MCF 10A (cell line): ENCODE data around the gene KATNAL2. TPM values are rescaled to one million over a fixed set of nuclear protein-coding genes. Genes with fewer than 3 reads are reported as not detected.

Experiments
- BruUV-seq: library from RNA; stranded (reverse); fragments of 400-500 nt; replicated peaks from 2 replicates; lab custom pipeline; 2021; lab: Mats Ljungman, UMichigan
- CTCF ChIA-PET: fragments of 300-600 bp; sonication (Branson Sonifier 250); formaldehyde crosslinking; extraction: SDS; loops from one replicate; lab custom pipeline; 2021; ENCODE audit warnings: antibody characterized with exemption, inconsistent platforms; lab: Yijun Ruan, JAX
- POLR2A ChIA-PET: fragments of 300-600, 350-650 bp; sonication (Branson Sonifier 250); formaldehyde crosslinking; extraction: SDS; loops from one replicate; lab custom pipeline; 2020; ENCODE audit warnings: antibody characterized with exemption, inconsistent platforms; lab: Yijun Ruan, JAX
- DNase-seq: peaks from one replicate; pipeline ENCODE4 v3.0.0-alpha.2; 2018; ENCODE audit not compliant: unreplicated experiment
- H3K27ac Mint-ChIP-seq: one replicate; pipeline ENCODE4 v1.8.0; 2022; ENCODE audit warnings: mild to moderate bottlenecking, low read depth, mixed read lengths; ENCODE audit not compliant: unreplicated experiment
- H3K27me3 Mint-ChIP-seq: one replicate; pipeline ENCODE4 v1.8.0; 2022; ENCODE audit warnings: mixed read lengths; ENCODE audit not compliant: insufficient read depth, unreplicated experiment
- H3K36me3 Mint-ChIP-seq: one replicate; pipeline ENCODE4 v1.8.0; 2022; ENCODE audit warnings: mild to moderate bottlenecking, moderate library complexity, mixed read lengths; ENCODE audit not compliant: insufficient read depth, unreplicated experiment
- H3K4me1 Mint-ChIP-seq: one replicate; pipeline ENCODE4 v1.8.0; 2022; ENCODE audit warnings: mixed read lengths; ENCODE audit not compliant: insufficient read depth, unreplicated experiment
- H3K4me3 Mint-ChIP-seq: one replicate; pipeline ENCODE4 v1.8.0; 2022; ENCODE audit warnings: mild to moderate bottlenecking, moderate library complexity, mixed read lengths; ENCODE audit not compliant: unreplicated experiment
- H3K9me3 Mint-ChIP-seq: one replicate; pipeline ENCODE4 v1.8.0; 2022; ENCODE audit warnings: mixed read lengths; ENCODE audit not compliant: unreplicated experiment
- CTCF ChIP-seq: fragments of 200-600 bp; IDR thresholded peaks from one replicate; pipeline ENCODE4 v1.8.0; 2022; ENCODE audit warnings: antibody characterized with exemption, mild to moderate bottlenecking; ENCODE audit not compliant: unreplicated experiment
- intact Hi-C: fragments of 100-400 bp; cut with micrococcal nuclease; formaldehyde crosslinking; loops from 2 replicates; pipeline ENCODE4 v1.14.1; 2022
- total RNA-seq: library from RNA; stranded (reverse); gene quantifications from 2 replicates; pipeline ENCODE4 v1.2.3, GENCODE V29; 2022

KATNAL2 gene
- total RNA-seq, 1 experiment from 2014 or later, result 2.1 TPM

- no peak overlapping the region for H3K27ac Mint-ChIP-seq
These were observed 178.4 kb downstream of the KATNAL2 start for GRCh38 chr18:47095810-47096209.

GRCh38 chr18:47100212-47100831 lies 182.9 kb downstream of the KATNAL2 start:
- Mint-ChIP-seq H3K27me3 (no peaks in the 10 kb centered on the region), H3K36me3 (peaks cover 12% of the 10 kb centered on the region), H3K4me1 (no peaks in the 10 kb centered on the region), H3K4me3 (no peak overlapping the region), H3K27ac (no peak overlapping the region), H3K9me3 (no peaks in the 10 kb centered on the region)
- ChIA-PET POLR2A (interaction anchor here (0.8 to 1.3 kb wide), 2 partner anchors 13 to 25 kb away, joined by 4 read pairs; no protein-coding TSS in a partner anchor), CTCF (interaction anchor here (0.6 to 9.2 kb wide), 21 partner anchors 9 to 661 kb away, joined by 3 to 164 read pairs (median 4); partner anchors contain the start of gene HDHD2)
- no TSS peak for BruUV-seq
- intact Hi-C loops, result loop anchor here (1.0 to 5.0 kb wide), 3 partner anchors 105 to 647 kb away; no protein-coding TSS in a partner anchor
- TF ChIP-seq CTCF, result peak; percentile 82
- DNase-seq, result peak; percentile 65

More at GRCh38 chr18:47095810-47096209, 178.4 kb downstream of the KATNAL2 start:
- no peak for TF ChIP-seq CTCF
- POLR2A ChIA-PET, result interaction anchor here (1.6 kb wide), 1 partner anchor 20 kb away, joined by 4 read pairs; no protein-coding TSS in a partner anchor
- CTCF ChIA-PET, result interaction anchor here (1.0 to 3.0 kb wide), 4 partner anchors 19 to 653 kb away, joined by 3 to 28 read pairs (median 4); no protein-coding TSS in a partner anchor
- H3K36me3 Mint-ChIP-seq, result peaks cover 17% of the 10 kb centered on the region
- DNase-seq, result no peak
- no peaks in the 10 kb centered on the region for H3K4me1 Mint-ChIP-seq
- intact Hi-C loops, result no loop called here
- no peaks in the 10 kb centered on the region for H3K27me3 Mint-ChIP-seq
- no peak overlapping the region for H3K4me3 Mint-ChIP-seq
- no peaks in the 10 kb centered on the region for H3K9me3 Mint-ChIP-seq
- BruUV-seq, result no TSS peak

- TF ChIP-seq CTCF, result no peak
These were observed 191.0 kb downstream of the KATNAL2 start for GRCh38 chr18:47108373-47108772.

GRCh38 chr18:47108998-47109405 lies 191.6 kb downstream of the KATNAL2 start:
- Mint-ChIP-seq H3K27ac (no peak overlapping the region), H3K36me3 (peaks cover 55% of the 10 kb centered on the region), H3K27me3 (no peaks in the 10 kb centered on the region), H3K4me3 (no peak overlapping the region), H3K9me3 (no peaks in the 10 kb centered on the region), H3K4me1 (peaks cover 5% of the 10 kb centered on the region)
- ChIA-PET POLR2A (no interaction called here), CTCF (interaction anchor here (0.6 to 1.0 kb wide), 2 partner anchors 41 to 229 kb away, joined by 3 to 5 read pairs; partner anchors contain the start of gene HDHD2)
- DNase-seq, result no peak
- intact Hi-C loops, result no loop called here
- no TSS peak for BruUV-seq
- TF ChIP-seq CTCF, result no peak

More at GRCh38 chr18:47108373-47108772, 191.0 kb downstream of the KATNAL2 start:
- Mint-ChIP-seq H3K4me3 (no peak overlapping the region), H3K27ac (no peak overlapping the region), H3K4me1 (peaks cover 5% of the 10 kb centered on the region), H3K27me3 (no peaks in the 10 kb centered on the region), H3K9me3 (no peaks in the 10 kb centered on the region), H3K36me3 (peaks cover 48% of the 10 kb centered on the region)
- no TSS peak for BruUV-seq
- DNase-seq, result no peak
- CTCF ChIA-PET, result no interaction called here
- POLR2A ChIA-PET, result no interaction called here
- intact Hi-C loops, result no loop called here
